Stimulated activated CD8-positive, alpha-beta memory T cell treated with anti-CD3 and anti-CD28 coated beads, Interleukin-15, amount 100 ng/mL, for 24 hours (primary cell): ENCODE measurements around the gene CYB561D2.

ENCODE experiments used
- DNase-seq: peaks from one replicate; pipeline ENCODE4 v3.0.0-alpha.2; 2020; ENCODE audit warnings: low read depth

Gene CYB561D2

GRCh38 chr3:50341996-50342650 is 8.5 kb upstream of the CYB561D2 start:
- no peak for DNase-seq

DNA sequence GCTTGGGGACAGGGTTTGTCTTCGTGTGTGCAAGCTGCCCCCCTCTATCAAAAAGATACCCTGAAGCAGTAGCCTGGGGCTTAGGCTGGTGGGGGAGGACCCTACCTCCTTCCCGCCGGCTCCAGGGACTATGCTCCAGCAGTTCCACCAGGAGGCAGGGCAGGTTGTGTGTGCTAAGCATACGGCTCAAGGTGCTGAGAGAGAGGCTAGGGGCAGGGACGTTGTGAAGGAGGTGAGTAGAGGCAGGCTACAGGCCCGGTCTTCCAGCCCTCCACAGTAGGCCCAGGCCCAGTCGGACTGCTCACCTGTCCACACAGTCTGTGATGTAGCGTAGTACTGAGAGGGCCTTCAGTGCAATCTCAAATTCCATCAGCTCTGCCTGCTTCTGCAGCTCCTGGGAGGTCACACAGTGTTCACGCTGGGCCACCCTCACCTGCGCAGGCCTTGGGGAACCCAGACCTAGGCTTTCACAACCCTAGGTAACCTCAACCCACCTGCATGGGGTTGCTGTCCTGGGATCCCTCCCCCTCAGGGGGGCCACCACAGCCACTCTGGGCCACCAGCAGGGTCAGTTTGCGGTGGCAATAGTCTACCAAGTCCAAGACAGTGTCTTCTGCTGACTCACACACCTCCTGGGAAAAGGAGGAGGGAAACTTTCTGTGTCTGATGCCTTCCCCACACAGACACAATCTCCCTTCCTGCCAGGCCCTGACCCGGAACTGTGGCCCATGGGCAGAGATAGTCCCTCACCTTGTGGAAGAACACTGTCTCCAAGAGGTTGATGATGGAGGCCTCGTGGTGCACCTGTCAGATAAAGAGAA is 7.6 kb upstream of the CYB561D2 start:
- DNase-seq, result no peak

DNA sequence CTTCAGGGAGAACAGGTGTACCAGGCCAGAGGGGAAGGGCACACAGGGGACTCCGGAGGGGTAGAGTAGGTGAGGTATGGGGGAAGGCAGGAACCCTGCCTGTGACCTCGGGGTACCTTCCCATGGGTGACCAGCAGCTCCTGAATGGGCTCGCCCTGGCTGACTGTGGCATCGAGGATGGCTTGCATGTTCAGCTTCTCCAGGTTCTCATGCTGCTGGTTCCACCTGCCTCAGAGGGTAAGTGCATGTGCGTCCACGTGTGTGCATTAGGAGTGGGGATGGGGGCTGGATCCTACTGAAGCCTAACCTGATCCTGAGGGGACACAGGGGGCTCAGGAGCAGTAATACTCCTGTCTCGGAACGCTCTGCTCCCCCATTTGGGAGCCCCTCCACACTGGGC is 5.7 kb upstream of the CYB561D2 start:
- DNase-seq, result no peak

DNA sequence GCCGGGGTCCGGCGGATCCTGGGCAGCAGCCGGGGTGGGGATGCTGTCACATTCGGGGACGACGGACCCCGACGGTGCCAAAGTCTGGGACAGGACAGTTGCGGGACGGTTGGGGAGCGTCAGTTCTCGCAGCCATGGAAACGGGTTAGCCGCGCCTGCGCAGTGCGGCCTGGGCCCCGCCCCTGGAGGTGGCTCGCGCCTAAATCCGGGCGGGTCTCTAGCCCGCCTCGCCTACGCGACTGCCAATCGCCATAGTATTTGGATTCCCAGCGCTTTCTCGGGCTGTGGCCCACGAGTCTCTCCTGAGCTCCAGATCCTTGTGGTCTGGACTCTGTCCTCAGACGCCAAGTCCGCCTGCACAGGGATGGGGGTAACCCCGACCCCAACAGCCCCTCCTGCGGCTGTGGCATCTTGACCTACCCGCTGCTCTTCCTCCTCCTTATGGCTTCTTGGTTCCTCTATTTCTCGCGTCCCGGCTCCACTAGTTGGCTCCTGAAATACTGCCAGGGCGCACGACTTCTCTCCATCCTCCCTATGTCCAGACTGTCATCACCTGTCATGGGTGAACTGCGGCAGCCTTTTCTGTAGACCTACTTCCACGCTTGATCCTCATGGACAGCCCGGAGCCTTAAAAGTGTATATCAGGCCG is 5.0 kb upstream of the CYB561D2 start, which contains the start of gene ZMYND10:
Gene ZMYND10, minus strand, starts transcription at position 147 of the 649 bp plus-strand sequence. CDS start 153 bp downstream, outside the sequence.
- DNase-seq, result no peak

- no peak for DNase-seq
These were observed 3.4 kb upstream of the CYB561D2 start for GRCh38 chr3:50347187-50347813.

DNA sequence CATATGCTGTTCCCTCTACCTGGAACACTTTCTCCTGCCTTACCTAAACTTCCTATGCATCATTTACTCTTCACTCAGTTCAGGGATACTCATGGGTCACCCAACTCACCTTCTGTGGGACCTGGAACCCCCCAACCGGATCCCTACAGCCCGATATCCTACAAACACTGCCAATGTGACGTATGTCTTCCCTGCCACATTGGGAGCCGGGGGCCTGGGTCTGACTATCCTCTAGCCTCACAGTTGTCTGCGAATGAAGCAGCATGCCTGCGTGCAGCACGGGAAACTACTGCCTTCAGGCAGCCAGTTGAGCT is 492 bp upstream of the CYB561D2 start:
- DNase-seq, result no peak

- no peak for DNase-seq
These were observed 648 bp downstream of the CYB561D2 start for GRCh38 chr3:50351323-50351697.

- DNase-seq, result no peak
These were observed 2.1 kb downstream of the CYB561D2 start for GRCh38 chr3:50352781-50353180.

- DNase-seq, result no peak
These were observed 2.8 kb downstream of the CYB561D2 start for GRCh38 chr3:50353245-50354004.

- DNase-seq, result no peak
These were observed 3.6 kb downstream of the CYB561D2 start for GRCh38 chr3:50354186-50354764.

GRCh38 chr3:50354850-50355249 is 4.2 kb downstream of the CYB561D2 start:
- DNase-seq, result no peak

DNA sequence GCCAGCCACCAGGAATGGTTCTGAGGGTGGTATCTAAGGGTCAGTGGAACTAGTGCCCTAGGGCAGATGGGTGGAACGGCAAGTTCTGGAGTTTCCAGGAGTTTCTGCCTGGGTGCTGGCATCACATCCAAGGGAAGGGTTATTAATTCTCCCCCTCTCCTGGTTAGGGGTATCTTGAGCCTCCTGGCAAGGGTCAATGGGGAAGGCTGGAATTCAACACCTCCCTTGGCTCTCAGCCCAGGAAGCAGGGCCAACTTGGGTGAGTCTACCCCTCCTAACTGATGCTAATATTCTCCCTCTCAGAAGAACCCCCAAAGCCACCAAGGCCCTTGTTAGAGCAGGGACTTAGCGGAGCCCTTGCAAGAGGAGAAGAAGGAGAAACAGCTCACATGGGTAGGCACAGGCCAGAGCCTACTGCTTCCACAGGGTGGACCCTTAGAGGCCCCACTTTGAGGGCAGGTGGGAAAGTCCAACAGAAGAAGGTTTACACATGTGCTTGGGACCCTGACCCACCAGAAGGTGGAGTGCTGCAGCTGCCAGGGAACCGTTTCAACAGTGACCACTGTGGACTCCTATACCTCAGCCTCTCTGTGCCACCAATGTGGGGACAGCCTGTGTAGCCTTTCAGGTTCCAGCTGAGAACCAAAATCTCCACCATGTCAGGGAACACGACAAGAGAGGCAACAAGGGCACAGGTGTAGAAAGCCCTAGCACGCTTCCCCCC is 5.3 kb downstream of the CYB561D2 start:
- no peak for DNase-seq

- DNase-seq, result no peak
These were observed 5.9 kb downstream of the CYB561D2 start for GRCh38 chr3:50356553-50356952.

DNA sequence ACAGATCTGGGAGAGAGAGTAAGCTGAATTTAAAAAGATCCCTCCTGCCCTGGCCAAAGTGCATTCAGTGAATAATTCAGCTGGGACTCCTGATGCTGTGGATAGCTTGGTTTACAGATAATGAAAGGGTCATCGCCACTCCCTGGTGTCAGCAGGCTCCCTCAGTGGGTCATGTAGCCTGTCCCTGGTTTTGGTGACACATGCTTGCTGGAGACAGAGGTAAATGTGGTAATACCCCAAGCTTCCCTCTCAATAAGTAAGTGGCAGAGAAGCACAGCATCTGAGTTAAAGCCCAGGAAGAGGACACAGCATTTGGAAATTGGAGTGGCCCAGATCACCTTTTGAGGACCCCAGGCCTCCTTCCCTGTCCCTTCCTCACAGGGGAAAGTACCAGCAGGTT is 6.8 kb downstream of the CYB561D2 start:
- no peak for DNase-seq

DNA sequence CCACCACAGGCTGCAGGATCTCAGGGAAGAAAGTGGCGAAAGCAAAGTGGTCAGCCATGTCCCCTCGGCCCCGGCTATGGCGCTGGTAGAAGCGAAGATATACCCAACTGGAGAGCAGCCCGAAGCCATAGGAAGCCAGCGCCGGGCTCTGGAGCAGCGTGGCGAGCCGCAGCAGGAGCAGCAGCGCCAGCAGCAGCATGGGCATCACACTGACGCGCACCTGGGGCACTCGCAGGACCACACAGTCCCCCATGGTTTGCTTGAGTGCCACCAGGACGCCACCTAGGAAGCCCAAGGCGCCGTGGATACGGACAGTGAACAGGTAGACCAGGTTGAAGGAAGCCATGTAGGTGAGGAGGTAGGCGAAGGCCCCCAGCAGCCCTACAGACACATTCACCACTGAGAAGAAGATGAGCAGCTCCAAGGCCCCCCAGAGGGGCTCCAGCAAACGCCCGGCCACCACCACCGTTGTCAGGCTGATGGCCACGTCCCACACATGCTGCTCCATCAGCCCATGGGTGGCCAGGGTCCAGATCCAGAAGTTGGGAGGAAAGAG is 7.8 kb downstream of the CYB561D2 start:
- no peak for DNase-seq

DNA sequence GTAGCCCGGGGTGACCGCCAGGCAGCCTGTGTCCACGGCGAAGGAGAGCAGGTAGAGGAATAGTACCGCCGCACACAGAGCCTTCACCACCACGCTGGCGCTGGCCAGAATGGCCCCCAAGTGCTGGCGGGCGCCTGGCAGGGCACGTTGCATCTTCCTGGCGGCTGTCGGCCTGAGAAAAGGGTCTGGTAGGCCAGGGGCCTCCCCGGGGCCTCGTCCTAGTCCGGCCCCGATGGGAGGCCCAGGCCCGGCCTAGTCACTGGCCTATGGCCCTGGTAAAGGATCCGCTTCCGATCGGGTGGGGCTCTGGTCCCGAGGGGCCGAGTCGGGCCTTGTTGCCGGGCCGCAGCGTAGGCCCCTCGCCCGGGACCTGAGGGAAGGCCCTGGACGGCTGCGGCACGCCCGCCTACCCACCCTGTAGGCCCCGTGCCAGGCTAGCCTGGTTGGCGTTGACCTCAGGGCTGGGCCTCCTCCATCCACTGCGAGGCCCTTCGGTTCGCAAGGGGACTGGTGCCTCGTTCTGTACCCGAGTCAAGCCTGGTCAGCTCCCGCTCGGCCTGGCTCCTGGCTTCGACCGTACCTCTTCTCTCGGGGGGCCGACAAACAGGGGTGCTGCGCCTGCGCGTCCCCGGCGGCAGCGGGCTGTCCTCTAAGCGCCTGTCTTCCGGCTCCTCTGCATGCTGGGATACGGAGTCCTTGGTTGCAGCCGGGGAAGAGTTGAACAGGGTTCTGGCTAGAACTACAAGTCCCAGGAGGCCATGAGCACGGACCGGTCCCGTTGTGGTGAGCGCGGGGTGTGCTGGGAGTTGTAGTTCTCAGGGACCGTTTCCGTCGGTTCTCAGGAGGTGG is 8.5 kb downstream of the CYB561D2 start, which contains the start of gene TMEM115:
Gene TMEM115, minus strand, starts transcription at position 611 of the 849 bp plus-strand sequence. Its CDS starts 458 bp downstream, at position 153.
- DNase-seq, result peak; percentile 77

DNA sequence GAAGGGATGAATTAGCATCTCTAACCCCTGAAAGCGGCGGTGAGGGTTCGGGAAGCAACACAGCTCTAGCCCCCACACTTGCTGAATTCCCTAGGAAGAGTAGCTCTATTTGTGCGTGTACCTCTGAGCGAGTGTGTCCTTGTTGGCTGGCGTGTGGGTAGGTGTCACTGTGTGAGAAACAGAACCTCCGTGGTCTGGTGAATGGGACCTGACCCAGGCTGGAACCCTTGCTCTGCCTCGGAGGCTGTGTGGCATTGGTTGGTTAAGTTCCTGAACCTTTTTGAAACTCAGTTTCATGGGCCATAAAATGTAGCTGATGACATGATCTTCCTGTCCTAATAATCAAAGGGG is 9.1 kb downstream of the CYB561D2 start:
- no peak for DNase-seq

DNA sequence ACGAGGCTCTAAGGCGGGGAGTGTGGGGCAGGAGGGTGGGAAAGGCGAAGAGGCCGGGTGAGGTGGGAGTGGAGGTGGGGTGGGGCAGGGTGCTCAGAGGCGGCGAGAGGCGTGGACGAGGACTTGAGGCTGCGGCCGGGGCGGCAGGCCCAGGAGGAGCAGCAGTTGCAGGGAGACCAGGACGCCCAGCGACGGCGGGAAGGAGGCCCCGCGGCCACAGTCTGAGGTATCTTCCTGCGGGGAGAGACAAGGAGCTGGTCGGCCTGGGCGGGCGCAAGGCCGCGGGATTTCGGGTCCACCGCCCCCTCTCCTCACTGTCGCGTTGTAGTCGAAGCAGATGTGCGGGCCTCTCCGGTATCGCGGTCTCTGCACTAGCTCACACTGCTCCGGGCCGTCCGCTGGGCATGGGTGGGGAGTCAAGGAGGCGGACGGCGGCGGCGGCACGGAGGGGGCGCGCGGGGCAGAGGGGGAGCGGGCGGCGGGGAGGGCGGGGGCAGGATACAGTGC is 14.0 kb downstream of the CYB561D2 start:
- DNase-seq, result no peak

GRCh38 chr3:50365080-50365841 is 14.6 kb downstream of the CYB561D2 start:
- DNase-seq, result peak; percentile 79
